ENCODE data around the gene POU3F2.

DNA sequence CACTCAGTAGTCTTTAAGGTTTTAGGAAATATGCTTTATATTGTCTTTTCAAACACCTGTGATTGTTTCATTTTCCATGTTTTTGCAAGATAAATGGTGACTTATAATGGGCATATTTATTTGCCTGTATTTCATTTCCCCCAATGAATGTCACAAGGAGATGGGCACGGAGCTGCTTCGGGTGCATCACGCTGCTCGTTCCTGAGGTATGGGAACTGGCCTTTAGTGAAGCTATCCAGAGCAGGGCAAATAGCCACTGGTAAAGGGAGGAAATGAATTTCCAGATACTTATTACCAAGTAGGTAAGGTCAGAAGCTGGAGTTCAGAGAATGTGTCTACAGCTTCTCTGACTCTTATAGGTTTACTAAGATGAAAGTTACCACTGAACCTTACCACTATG lies 3.7 kb downstream of the POU3F2 start:
- no peak for TF ChIP-seq EZH2 (IDR thresholded peaks at IDR 0.05)
- peak; percentile 37; the same call in 1 of the 2 replicates for TF ChIP-seq POLR2AphosphoS5 (IDR thresholded peaks at IDR 0.05; ENCODE audit: borderline replicate concordance, low read depth, low read length)
- no peak for TF ChIP-seq FOXP2 (optimal IDR thresholded peaks at IDR 0.05; ENCODE audit: control extremely low read depth, extremely low read length, insufficient read depth)

All from SK-N-MC (cell line).